Activated CD4-positive, alpha-beta T cell treated with anti-CD3 and anti-CD28 coated beads, Interleukin-2, amount 10 ng/mL, durations not matched to agents 24 days and 14 days (primary cell): ENCODE data around the gene CHRND. TPM values are rescaled to one million over a fixed set of nuclear protein-coding genes. Genes with fewer than 3 reads are reported as not detected.
"Not testable (repeated sequence)": the region's sequence is repeated elsewhere in the genome, so short reads cannot be mapped to it uniquely, and the experiment has no call there.

Experiments
- DNase-seq: peaks from one replicate; pipeline ENCODE4 v3.0.0; 2022
- H3K27ac Mint-ChIP-seq: one replicate; pipeline ENCODE4 v1.8.0; 2022; ENCODE audit warnings: mild to moderate bottlenecking, mixed read lengths
- H3K27me3 Mint-ChIP-seq: one replicate; pipeline ENCODE4 v1.8.0; 2022; ENCODE audit warnings: mixed read lengths
- H3K36me3 Mint-ChIP-seq: one replicate; pipeline ENCODE4 v1.8.0; 2022; ENCODE audit warnings: low read depth, mild to moderate bottlenecking, mixed read lengths
- H3K4me1 Mint-ChIP-seq: one replicate; pipeline ENCODE4 v1.8.0; 2021; ENCODE audit warnings: mixed read lengths
- H3K4me3 Mint-ChIP-seq: one replicate; pipeline ENCODE4 v1.8.0; 2022; ENCODE audit warnings: mild to moderate bottlenecking, moderate library complexity, mixed read lengths
- H3K9me3 Mint-ChIP-seq: one replicate; pipeline ENCODE4 v1.8.0; 2021; ENCODE audit warnings: mixed read lengths
- intact Hi-C: fragments of 100-400 bp; cut with micrococcal nuclease; formaldehyde crosslinking; loops from one replicate; pipeline ENCODE4 v1.15.1; 2023
- total RNA-seq: library from RNA; stranded (reverse); gene quantifications from 2 replicates; pipeline ENCODE4 v1.2.3, GENCODE V29; 2022

CHRND gene
- total RNA-seq, 1 donor from 2014 or later: not detected

- H3K27ac Mint-ChIP-seq: no peak overlapping the region
- peaks cover 5% of the 10 kb centered on the region for H3K4me1 Mint-ChIP-seq
- intact Hi-C loops: no loop called here
- H3K4me3 Mint-ChIP-seq: no peak overlapping the region
- H3K27me3 Mint-ChIP-seq: no peaks in the 10 kb centered on the region
- H3K9me3 Mint-ChIP-seq: no peaks in the 10 kb centered on the region
- DNase-seq: no peak
- peaks cover 71% of the 10 kb centered on the region for H3K36me3 Mint-ChIP-seq
These were observed 37.6 kb downstream of the CHRND start for GRCh38 chr2:232563580-232563979.

GRCh38 chr2:232567721-232568120 is 41.8 kb downstream of the CHRND start:
- Mint-ChIP-seq H3K27ac (no peak overlapping the region), H3K36me3 (peaks cover 67% of the 10 kb centered on the region), H3K4me1 (peaks cover 5% of the 10 kb centered on the region), H3K9me3 (no peaks in the 10 kb centered on the region), H3K4me3 (no peak overlapping the region), H3K27me3 (no peaks in the 10 kb centered on the region)
- intact Hi-C loops: no loop called here
- no peak for DNase-seq

GRCh38 chr2:232568161-232568560 is 42.2 kb downstream of the CHRND start:
- no peak overlapping the region for H3K4me3 Mint-ChIP-seq
- H3K27ac Mint-ChIP-seq: no peak overlapping the region
- H3K36me3 Mint-ChIP-seq: peaks cover 66% of the 10 kb centered on the region
- intact Hi-C loops: no loop called here
- no peaks in the 10 kb centered on the region for H3K27me3 Mint-ChIP-seq
- peaks cover 5% of the 10 kb centered on the region for H3K4me1 Mint-ChIP-seq
- no peaks in the 10 kb centered on the region for H3K9me3 Mint-ChIP-seq
- no peak for DNase-seq

- peaks cover 64% of the 10 kb centered on the region for H3K36me3 Mint-ChIP-seq
These were observed 43.6 kb downstream of the CHRND start for GRCh38 chr2:232569541-232569940.

GRCh38 chr2:232570481-232570880 is 44.5 kb downstream of the CHRND start:
- H3K4me3 Mint-ChIP-seq, DNase-seq, H3K27me3 Mint-ChIP-seq, intact Hi-C loops, H3K9me3 Mint-ChIP-seq, H3K27ac Mint-ChIP-seq, H3K4me1 Mint-ChIP-seq: not testable (repeated sequence)
- peaks cover 57% of the 10 kb centered on the region for H3K36me3 Mint-ChIP-seq

More at GRCh38 chr2:232569541-232569940, 43.6 kb downstream of the CHRND start:
- Mint-ChIP-seq H3K4me1 (peaks cover 2% of the 10 kb centered on the region), H3K27ac (no peak overlapping the region), H3K27me3 (no peaks in the 10 kb centered on the region), H3K9me3 (no peaks in the 10 kb centered on the region), H3K4me3 (no peak overlapping the region)
- intact Hi-C loops: no loop called here
- no peak for DNase-seq

DNA sequence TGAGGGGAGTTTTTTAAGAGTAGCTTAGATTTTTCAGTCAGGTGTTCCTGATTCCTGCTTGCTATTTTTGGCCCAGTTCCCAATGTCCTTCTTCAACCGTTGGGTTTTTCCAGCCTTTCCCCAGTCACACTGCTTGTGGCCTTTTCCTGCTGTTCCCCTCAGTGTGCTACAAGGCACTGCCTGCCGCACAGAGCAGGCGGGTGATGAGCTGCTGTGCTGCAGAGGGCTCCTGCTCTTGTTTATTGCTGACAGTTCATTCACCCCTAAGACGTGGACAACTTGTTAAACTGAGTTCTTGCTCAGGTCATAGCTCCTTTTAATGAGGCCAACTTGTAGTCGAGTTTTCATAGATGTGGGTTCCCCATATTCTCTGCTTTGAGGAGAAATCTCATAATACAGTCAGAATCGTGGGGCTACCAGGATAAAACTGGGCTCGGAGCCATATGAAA is 45.1 kb downstream of the CHRND start:
- H3K27ac Mint-ChIP-seq: no peak overlapping the region
- H3K9me3 Mint-ChIP-seq: no peaks in the 10 kb centered on the region
- peaks cover 52% of the 10 kb centered on the region for H3K36me3 Mint-ChIP-seq
- no peaks in the 10 kb centered on the region for H3K27me3 Mint-ChIP-seq
- H3K4me1 Mint-ChIP-seq: peaks cover 2% of the 10 kb centered on the region
- no peak for DNase-seq
- H3K4me3 Mint-ChIP-seq: no peak overlapping the region
- intact Hi-C loops: no loop called here

DNA sequence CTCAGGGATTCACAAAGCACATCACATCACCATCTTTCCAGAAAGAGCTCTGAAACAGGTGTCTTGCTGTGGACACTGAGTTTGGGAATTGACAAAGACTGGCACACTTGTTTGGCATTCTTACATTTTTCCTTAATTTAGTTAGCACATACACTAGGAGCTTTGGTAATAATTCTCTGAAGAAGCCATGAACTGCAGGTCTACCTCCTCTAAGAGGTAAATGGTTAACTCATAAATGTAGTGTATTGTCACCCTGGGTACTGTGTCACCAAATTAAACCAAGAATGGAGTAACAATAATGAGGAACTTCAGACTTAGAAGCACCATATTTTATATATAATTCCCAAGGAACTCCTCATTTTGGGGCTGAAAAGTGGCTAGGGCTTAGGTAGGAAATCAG is 47.1 kb downstream of the CHRND start:
- no peaks in the 10 kb centered on the region for H3K9me3 Mint-ChIP-seq
- peaks cover 40% of the 10 kb centered on the region for H3K36me3 Mint-ChIP-seq
- DNase-seq: no peak

DNA sequence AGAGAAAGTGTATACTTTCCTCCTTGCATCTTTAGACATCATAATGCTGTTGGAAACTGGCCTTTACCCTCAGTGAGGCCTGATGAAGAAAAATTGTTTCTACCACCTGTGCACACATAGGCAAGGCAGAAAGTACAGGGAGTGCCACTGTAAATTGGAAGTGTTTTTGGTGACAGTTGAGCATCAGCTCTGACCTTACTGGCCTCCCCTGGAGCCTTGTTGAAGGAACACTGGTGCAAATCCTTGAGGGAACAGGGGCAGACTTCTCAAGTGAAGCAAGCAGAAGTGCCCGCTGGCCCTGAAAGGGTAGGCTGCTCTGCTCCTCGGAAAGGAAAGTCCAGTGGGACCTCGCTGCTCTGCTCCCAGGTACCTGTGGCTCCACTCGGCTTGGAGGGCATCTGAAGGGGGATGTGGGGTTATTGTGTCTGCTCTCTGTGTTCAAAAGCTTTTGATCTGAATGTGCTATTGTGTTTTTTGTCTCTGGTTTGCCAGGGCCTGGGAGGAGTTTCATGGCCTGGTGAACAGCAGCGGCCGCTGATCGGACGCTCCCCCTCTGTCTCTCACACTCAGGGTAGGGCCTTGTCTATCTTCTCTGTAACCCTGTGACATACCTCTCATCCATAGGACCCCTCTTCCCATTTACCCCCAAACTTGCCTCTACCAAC is 47.9 kb downstream of the CHRND start:
- no peak overlapping the region for H3K4me3 Mint-ChIP-seq
- no peak for DNase-seq
- no peaks in the 10 kb centered on the region for H3K9me3 Mint-ChIP-seq
- H3K4me1 Mint-ChIP-seq: no peaks in the 10 kb centered on the region
- H3K36me3 Mint-ChIP-seq: peaks cover 35% of the 10 kb centered on the region
- intact Hi-C loops: no loop called here
- H3K27me3 Mint-ChIP-seq: no peaks in the 10 kb centered on the region
- no peak overlapping the region for H3K27ac Mint-ChIP-seq

More for the DNA sequence above, 47.1 kb downstream of the CHRND start:
- Mint-ChIP-seq H3K4me1 (no peaks in the 10 kb centered on the region), H3K27ac (no peak overlapping the region), H3K4me3 (no peak overlapping the region), H3K27me3 (no peaks in the 10 kb centered on the region)
- intact Hi-C loops: no loop called here

DNA sequence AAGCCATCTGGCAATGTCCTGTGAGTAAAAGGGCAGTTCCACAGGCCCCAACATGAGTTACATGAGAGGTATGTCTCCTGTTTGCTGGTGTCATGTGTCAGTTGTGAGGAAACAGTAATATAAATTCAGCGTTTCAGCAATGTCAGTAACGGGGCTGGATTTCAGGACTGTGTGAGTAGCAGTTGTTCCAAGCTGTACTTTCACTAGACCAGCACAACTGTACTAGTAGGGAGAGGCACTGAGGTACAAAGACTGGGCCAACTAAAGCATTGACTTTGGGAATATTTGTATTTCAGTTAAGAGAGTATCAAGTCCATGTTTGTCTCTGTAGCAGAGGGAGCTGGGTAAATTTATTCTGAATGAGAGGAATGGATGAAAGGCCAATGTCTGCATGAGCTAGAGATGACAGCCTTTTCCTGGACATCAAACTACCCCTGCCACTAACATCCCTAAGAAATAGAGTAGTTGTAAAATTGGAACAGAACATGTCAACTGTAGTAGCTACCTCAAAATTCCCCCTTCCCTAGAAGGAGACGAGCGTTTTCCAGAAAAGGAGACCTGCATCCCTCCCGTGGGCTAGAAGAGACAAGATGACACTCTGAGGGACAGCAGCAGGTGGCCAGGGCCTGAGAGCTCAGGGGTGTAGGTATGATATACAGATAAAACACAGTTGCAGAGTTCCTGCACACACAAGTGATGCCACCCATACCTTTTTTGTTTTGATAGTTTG is 48.9 kb downstream of the CHRND start:
- Mint-ChIP-seq H3K36me3 (peaks cover 29% of the 10 kb centered on the region), H3K27ac (no peak overlapping the region), H3K4me1 (peaks cover under 1% of the 10 kb centered on the region), H3K9me3 (no peaks in the 10 kb centered on the region), H3K4me3 (no peak overlapping the region), H3K27me3 (no peaks in the 10 kb centered on the region)
- no peak for DNase-seq
- intact Hi-C loops: no loop called here

DNA sequence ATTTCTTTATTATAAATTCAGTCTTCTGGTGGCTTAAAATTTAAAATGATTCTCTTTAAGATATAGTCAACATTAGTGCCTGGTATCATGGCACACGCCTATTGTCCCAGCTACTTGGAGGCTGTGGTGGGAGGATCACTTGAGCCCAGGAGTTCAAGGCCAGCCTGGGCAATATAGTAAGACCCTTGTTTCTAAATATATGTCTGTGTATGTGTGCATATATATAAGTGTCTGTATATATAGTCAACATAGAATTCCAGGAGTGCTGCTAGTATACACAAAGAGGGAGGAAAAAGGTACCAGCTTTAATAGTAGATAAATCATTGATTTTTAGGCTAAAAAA is 49.4 kb downstream of the CHRND start:
- H3K4me3 Mint-ChIP-seq: no peak overlapping the region
- H3K4me1 Mint-ChIP-seq: peaks cover 6% of the 10 kb centered on the region
- no peak for DNase-seq
- H3K9me3 Mint-ChIP-seq: no peaks in the 10 kb centered on the region
- no peaks in the 10 kb centered on the region for H3K27me3 Mint-ChIP-seq
- H3K36me3 Mint-ChIP-seq: peaks cover 28% of the 10 kb centered on the region
- intact Hi-C loops: no loop called here
- no peak overlapping the region for H3K27ac Mint-ChIP-seq

DNA sequence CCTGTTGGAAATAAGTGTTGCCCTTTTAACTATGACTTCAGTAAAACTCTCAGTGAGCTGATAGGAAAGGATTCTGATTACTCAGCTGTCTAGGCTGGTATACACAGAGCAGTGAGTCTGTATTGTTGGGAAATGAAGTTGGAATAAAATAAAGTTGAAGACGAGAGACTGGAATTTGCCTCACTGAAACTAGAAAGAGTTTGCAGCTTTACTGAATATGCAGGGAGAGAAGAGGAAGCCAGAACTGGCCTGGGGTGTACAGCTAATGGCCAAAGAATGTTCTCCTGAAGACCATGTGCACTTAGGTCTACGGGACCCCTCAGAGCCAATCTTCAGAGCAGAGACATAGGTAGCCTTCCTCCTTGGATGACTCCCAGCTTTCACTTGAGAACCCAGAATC is 51.0 kb downstream of the CHRND start:
- DNase-seq: no peak
- Mint-ChIP-seq H3K4me3 (no peak overlapping the region), H3K27me3 (no peaks in the 10 kb centered on the region), H3K27ac (no peak overlapping the region), H3K4me1 (peaks cover 9% of the 10 kb centered on the region), H3K36me3 (peaks cover 31% of the 10 kb centered on the region), H3K9me3 (no peaks in the 10 kb centered on the region)
- intact Hi-C loops: no loop called here

GRCh38 chr2:232577841-232578240 is 51.9 kb downstream of the CHRND start:
- peaks cover 9% of the 10 kb centered on the region for H3K4me1 Mint-ChIP-seq
- no peak overlapping the region for H3K27ac Mint-ChIP-seq
- DNase-seq: no peak
- no peaks in the 10 kb centered on the region for H3K9me3 Mint-ChIP-seq
- no peak overlapping the region for H3K4me3 Mint-ChIP-seq
- intact Hi-C loops: no loop called here
- H3K36me3 Mint-ChIP-seq: peaks cover 37% of the 10 kb centered on the region
- no peaks in the 10 kb centered on the region for H3K27me3 Mint-ChIP-seq

- intact Hi-C loops: no loop called here
- no peak for DNase-seq
- Mint-ChIP-seq H3K27me3 (no peaks in the 10 kb centered on the region), H3K4me1 (peaks cover 9% of the 10 kb centered on the region), H3K4me3 (no peak overlapping the region), H3K27ac (no peak overlapping the region), H3K36me3 (peaks cover 36% of the 10 kb centered on the region), H3K9me3 (no peaks in the 10 kb centered on the region)
These were observed 52.7 kb downstream of the CHRND start for GRCh38 chr2:232578626-232579025.

DNA sequence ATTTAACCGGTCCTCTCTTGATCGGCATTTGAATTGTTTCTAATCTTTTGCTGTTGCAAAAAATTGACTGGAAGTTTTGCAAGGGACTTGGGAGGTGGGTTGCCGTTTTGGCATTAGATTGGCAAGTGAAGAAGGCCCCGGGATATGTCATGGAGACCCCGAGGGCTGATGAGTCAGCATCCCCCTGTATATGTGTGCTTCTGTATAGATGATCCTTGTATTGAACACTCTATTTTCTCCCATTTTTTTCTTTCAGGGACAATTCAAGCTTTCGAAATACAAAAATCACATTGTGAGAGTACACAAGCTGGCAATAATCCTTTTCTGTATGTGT is 54.7 kb downstream of the CHRND start:
- Mint-ChIP-seq H3K27ac (no peak overlapping the region), H3K4me1 (peaks cover 9% of the 10 kb centered on the region), H3K36me3 (peaks cover 34% of the 10 kb centered on the region)

GRCh38 chr2:232581725-232582124 is 55.8 kb downstream of the CHRND start:
- intact Hi-C loops: no loop called here
- H3K4me3 Mint-ChIP-seq: no peak overlapping the region
- H3K27me3 Mint-ChIP-seq: no peaks in the 10 kb centered on the region
- no peak for DNase-seq
- H3K9me3 Mint-ChIP-seq: no peaks in the 10 kb centered on the region
- no peak overlapping the region for H3K27ac Mint-ChIP-seq
- H3K36me3 Mint-ChIP-seq: peaks cover 30% of the 10 kb centered on the region
- H3K4me1 Mint-ChIP-seq: peaks cover 9% of the 10 kb centered on the region

More for the DNA sequence above, 54.7 kb downstream of the CHRND start:
- no peak for DNase-seq
- Mint-ChIP-seq H3K9me3 (no peaks in the 10 kb centered on the region), H3K4me3 (no peak overlapping the region), H3K27me3 (no peaks in the 10 kb centered on the region)
- intact Hi-C loops: no loop called here
